Measurements from ENCODE around the gene PFDN2.
"Not testable (repeated sequence)": the region's sequence is repeated elsewhere in the genome, so short reads cannot be mapped to it uniquely, and the experiment has no call there.

PFDN2 gene

DNA sequence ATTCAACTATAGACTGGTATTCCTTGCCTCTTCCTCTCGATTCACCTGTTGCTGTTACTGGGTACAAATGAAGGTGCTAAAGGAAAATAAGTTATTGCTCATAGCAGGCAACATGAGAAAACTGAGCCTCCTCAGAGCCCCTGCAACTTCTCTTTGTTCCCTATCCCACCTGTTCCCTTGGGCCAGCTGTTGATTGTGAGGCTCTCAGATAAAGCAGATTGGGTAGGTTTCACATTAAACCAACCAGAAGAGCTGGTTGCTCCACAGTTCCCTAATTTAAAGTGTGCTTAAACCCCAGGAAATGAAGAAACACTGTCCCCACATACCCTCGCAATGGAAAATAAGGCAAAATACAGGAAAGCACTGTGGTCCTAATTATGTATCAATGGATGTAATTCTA lies 9.8 kb upstream of the PFDN2 start:
- peaks cover 47% of the 10 kb centered on the region for H3K4me1 Mint-ChIP-seq (ENCODE audit: low read depth)

DNA sequence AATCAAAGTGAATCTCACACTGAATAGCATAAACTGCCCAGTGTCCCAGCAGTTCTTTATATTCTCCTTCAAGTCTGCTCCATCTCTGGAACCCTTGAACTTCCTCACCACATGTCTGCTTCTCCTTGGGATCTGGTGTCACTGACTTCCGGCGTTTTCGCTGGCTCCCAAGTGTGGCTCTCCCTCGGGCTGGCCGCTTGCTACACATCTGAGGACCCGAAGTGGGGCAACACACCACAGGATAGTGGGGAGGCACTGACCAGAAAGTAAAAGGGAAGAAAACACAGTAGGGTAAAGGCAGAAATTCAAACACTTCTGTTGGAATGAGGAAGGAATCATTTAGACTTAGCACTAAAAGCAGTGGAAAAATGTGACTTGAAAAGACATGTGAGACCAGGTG lies 5.1 kb upstream of the PFDN2 start:
- peaks cover 77% of the 10 kb centered on the region for H3K36me3 Mint-ChIP-seq (ENCODE audit: low read depth)
- no peaks in the 10 kb centered on the region for H3K9me3 Mint-ChIP-seq
- no peaks in the 10 kb centered on the region for H3K27me3 Mint-ChIP-seq
- H3K4me3 Mint-ChIP-seq, result no peak overlapping the region
- H3K27ac Mint-ChIP-seq, result peak overlapping the region; percentile 18
- H3K4me1 Mint-ChIP-seq (ENCODE audit: low read depth), result peaks cover 48% of the 10 kb centered on the region

More for the DNA sequence above, 9.8 kb upstream of the PFDN2 start:
- no peaks in the 10 kb centered on the region for H3K27me3 Mint-ChIP-seq
- no peaks in the 10 kb centered on the region for H3K9me3 Mint-ChIP-seq
- no peak overlapping the region for H3K27ac Mint-ChIP-seq
- H3K36me3 Mint-ChIP-seq (ENCODE audit: low read depth), result peaks cover 69% of the 10 kb centered on the region
- H3K4me3 Mint-ChIP-seq, result no peak overlapping the region

- H3K27ac Mint-ChIP-seq, result peak overlapping the region; percentile 87
- no peaks in the 10 kb centered on the region for H3K9me3 Mint-ChIP-seq
- H3K36me3 Mint-ChIP-seq (ENCODE audit: low read depth), result peaks cover 71% of the 10 kb centered on the region
Observed at GRCh38 chr1:161121834-161122233, 4.0 kb upstream of the PFDN2 start.

DNA sequence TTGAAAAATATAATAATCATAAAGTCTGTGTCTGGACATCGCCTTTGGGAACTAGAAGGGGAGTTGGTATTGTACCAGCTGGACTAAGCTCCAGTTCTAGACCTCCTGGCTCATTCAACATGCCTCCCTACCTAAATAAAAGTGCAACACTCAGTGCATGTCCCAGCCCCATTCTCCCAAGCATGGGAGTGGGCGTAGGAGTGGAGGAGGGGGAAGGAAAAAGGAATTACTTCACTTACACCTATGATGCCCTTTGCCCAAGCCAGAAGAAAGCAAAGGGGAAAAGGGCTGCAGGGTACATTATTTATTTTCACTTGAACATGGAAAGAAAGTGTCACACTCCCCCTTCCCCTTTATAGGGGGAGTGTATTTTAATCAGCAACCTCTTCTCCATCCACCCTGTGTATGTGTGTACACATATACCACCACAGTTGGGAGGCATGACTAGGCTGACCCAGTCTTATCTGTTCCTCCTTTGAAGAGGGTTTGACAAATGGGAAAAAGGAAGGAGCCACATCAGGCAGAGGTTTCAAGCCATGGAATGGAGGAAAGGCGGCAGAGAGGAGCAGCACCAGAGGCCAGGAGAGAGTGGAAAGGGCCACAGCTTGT lies 3.3 kb upstream of the PFDN2 start:
- H3K27ac Mint-ChIP-seq, result peak overlapping the region; percentile 87
- H3K9me3 Mint-ChIP-seq, result no peaks in the 10 kb centered on the region
- H3K4me1 Mint-ChIP-seq (ENCODE audit: low read depth), result peaks cover 54% of the 10 kb centered on the region

More at GRCh38 chr1:161121834-161122233, 4.0 kb upstream of the PFDN2 start:
- peaks cover 51% of the 10 kb centered on the region for H3K4me1 Mint-ChIP-seq (ENCODE audit: low read depth)
- no peaks in the 10 kb centered on the region for H3K27me3 Mint-ChIP-seq
- H3K4me3 Mint-ChIP-seq, result no peak overlapping the region

DNA sequence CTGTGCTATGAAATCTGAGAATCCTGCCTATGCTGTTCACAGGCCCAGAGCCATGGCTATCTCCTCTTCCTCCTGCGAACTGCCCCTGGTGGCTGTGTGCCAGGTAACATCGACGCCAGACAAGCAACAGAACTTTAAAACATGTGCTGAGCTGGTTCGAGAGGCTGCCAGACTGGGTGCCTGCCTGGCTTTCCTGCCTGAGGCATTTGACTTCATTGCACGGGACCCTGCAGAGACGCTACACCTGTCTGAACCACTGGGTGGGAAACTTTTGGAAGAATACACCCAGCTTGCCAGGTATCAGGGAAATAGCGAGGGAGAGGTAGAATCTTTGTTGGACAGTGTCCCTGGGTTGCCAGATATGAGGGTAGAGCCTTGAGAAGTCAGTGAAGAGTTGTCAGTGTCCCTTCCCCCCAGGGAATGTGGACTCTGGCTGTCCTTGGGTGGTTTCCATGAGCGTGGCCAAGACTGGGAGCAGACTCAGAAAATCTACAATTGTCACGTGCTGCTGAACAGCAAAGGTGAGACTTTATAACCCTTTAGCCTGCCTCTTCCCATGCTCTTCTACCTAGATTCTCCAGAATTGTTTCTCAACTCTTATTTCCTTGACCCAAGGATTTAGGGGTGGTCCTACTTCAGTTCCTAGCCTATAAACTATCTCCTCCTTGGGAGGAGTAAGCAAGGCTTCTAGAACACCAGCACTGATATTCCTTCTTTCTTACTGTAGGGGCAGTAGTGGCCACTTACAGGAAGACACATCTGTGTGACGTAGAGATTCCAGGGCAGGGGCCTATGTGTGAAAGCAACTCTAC lies 1.5 kb upstream of the PFDN2 start:
- Mint-ChIP-seq H3K4me3 (peak overlapping the region; percentile 97), H3K36me3 (ENCODE audit: low read depth) (peaks cover 63% of the 10 kb centered on the region), H3K27ac (peak overlapping the region; percentile 95), H3K9me3 (no peaks in the 10 kb centered on the region), H3K27me3 (no peaks in the 10 kb centered on the region), H3K4me1 (ENCODE audit: low read depth) (peaks cover 73% of the 10 kb centered on the region)

More for the DNA sequence above, 3.3 kb upstream of the PFDN2 start:
- Mint-ChIP-seq H3K27me3 (no peaks in the 10 kb centered on the region), H3K4me3 (peak overlapping the region; percentile 38), H3K36me3 (ENCODE audit: low read depth) (peaks cover 65% of the 10 kb centered on the region)

GRCh38 chr1:161115961-161116360 lies 1.9 kb downstream of the PFDN2 start:
- peaks cover 91% of the 10 kb centered on the region for H3K4me1 Mint-ChIP-seq (ENCODE audit: low read depth)
- peak overlapping the region; percentile 97 for H3K4me3 Mint-ChIP-seq
- not testable (repeated sequence) for H3K9me3 Mint-ChIP-seq, H3K27me3 Mint-ChIP-seq
- H3K27ac Mint-ChIP-seq, result peak overlapping the region; percentile 73
- H3K36me3 Mint-ChIP-seq (ENCODE audit: low read depth), result peaks cover 56% of the 10 kb centered on the region

DNA sequence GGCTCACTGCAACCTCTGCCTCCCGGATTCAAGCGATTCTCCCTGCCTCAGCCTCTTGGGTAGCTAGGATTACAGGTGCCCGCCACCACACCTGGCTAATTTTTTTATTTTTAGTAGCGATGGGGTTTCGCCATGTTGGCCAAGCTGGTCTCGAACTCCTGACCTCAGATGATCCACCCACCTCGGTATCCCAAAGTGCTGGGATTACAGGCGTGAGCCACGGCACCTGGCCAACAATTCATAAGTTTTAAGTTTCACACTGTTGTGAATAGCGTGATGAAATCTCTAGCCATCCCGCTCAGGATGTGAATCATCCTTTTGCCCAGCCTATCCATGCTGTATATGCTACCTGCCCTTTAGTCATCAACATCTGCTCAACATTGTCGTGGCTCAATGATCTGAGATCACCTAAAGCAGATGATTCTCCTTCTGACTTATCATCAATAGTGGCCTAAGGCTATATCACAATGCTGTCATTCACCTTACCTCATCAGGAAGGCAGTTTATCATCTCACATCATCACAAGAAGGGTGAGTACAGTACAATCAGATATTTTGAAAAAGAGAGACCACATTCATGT lies 2.6 kb downstream of the PFDN2 start:
- peaks cover 52% of the 10 kb centered on the region for H3K36me3 Mint-ChIP-seq (ENCODE audit: low read depth)
- peak overlapping the region; percentile 73 for H3K27ac Mint-ChIP-seq
- H3K4me1 Mint-ChIP-seq (ENCODE audit: low read depth), result peaks cover 85% of the 10 kb centered on the region
- H3K27me3 Mint-ChIP-seq, result no peaks in the 10 kb centered on the region
- no peaks in the 10 kb centered on the region for H3K9me3 Mint-ChIP-seq
- peak overlapping the region; percentile 97 for H3K4me3 Mint-ChIP-seq

GRCh38 chr1:161114556-161114955 lies 3.3 kb downstream of the PFDN2 start:
- peaks cover 45% of the 10 kb centered on the region for H3K36me3 Mint-ChIP-seq (ENCODE audit: low read depth)
- peak overlapping the region; percentile 52 for H3K4me3 Mint-ChIP-seq
- peaks cover 78% of the 10 kb centered on the region for H3K4me1 Mint-ChIP-seq (ENCODE audit: low read depth)
- H3K27me3 Mint-ChIP-seq, result no peaks in the 10 kb centered on the region
- peak overlapping the region; percentile 78 for H3K27ac Mint-ChIP-seq
- H3K9me3 Mint-ChIP-seq, result no peaks in the 10 kb centered on the region

DNA sequence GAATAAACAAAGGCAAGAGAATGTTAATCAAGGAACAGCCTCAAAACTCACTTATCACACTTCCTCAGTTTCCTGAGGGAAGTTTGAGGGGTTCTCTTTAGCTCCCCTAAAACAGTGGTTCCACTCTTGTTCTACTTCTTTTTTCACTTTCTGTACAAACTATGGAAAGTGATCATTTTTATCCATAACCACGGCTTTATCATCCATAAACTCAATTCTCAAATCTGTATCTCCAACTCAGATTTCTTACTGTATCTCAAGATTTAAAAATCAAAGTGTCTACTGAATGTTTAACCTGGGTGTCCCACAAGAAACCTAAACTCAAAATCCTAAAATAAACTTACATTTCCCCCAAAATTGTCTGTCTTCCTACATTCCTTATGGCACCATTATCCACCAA lies 3.9 kb downstream of the PFDN2 start:
- H3K27ac Mint-ChIP-seq, result peak overlapping the region; percentile 78
- no peaks in the 10 kb centered on the region for H3K9me3 Mint-ChIP-seq
- peaks cover 74% of the 10 kb centered on the region for H3K4me1 Mint-ChIP-seq (ENCODE audit: low read depth)
- H3K36me3 Mint-ChIP-seq (ENCODE audit: low read depth), result peaks cover 48% of the 10 kb centered on the region
- H3K4me3 Mint-ChIP-seq, result peak overlapping the region; percentile 52
- H3K27me3 Mint-ChIP-seq, result no peaks in the 10 kb centered on the region

DNA sequence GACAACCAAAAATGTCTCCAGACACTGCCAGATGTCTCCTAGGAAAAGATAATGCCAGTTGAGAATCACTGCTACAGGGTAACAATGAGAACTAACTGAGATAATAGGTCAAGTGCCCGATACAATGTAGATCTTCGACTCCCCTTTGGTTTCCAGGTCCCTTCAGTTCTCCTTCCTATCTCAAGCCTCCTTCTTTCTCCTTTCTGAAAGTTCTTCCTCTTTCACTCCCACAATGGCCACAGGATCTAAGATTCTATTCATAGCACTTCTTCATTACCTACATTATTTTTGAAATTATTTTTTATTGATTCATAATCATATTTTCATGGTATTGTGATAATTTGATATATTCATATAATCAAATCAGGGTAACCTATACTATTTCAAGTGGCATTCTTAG lies 6.3 kb downstream of the PFDN2 start:
- no peaks in the 10 kb centered on the region for H3K9me3 Mint-ChIP-seq
- H3K4me1 Mint-ChIP-seq (ENCODE audit: low read depth), result peaks cover 60% of the 10 kb centered on the region
- no peak overlapping the region for H3K27ac Mint-ChIP-seq
- H3K4me3 Mint-ChIP-seq, result no peak overlapping the region
- no peaks in the 10 kb centered on the region for H3K27me3 Mint-ChIP-seq
- H3K36me3 Mint-ChIP-seq (ENCODE audit: low read depth), result peaks cover 55% of the 10 kb centered on the region

GRCh38 chr1:161111117-161111516 lies 6.7 kb downstream of the PFDN2 start:
- Mint-ChIP-seq H3K27ac (no peak overlapping the region), H3K9me3 (no peaks in the 10 kb centered on the region)

GRCh38 chr1:161106431-161106830 lies 11.4 kb downstream of the PFDN2 start:
- H3K4me1 Mint-ChIP-seq (ENCODE audit: low read depth), result peaks cover 34% of the 10 kb centered on the region
- no peaks in the 10 kb centered on the region for H3K27me3 Mint-ChIP-seq
- H3K9me3 Mint-ChIP-seq, result no peaks in the 10 kb centered on the region
- no peak overlapping the region for H3K4me3 Mint-ChIP-seq
- peak overlapping the region; percentile 16 for H3K27ac Mint-ChIP-seq
- peaks cover 47% of the 10 kb centered on the region for H3K36me3 Mint-ChIP-seq (ENCODE audit: low read depth)

More at GRCh38 chr1:161111117-161111516, 6.7 kb downstream of the PFDN2 start:
- peaks cover 60% of the 10 kb centered on the region for H3K4me1 Mint-ChIP-seq (ENCODE audit: low read depth)
- H3K36me3 Mint-ChIP-seq (ENCODE audit: low read depth), result peaks cover 59% of the 10 kb centered on the region
- no peak overlapping the region for H3K4me3 Mint-ChIP-seq
- H3K27me3 Mint-ChIP-seq, result no peaks in the 10 kb centered on the region

DNA sequence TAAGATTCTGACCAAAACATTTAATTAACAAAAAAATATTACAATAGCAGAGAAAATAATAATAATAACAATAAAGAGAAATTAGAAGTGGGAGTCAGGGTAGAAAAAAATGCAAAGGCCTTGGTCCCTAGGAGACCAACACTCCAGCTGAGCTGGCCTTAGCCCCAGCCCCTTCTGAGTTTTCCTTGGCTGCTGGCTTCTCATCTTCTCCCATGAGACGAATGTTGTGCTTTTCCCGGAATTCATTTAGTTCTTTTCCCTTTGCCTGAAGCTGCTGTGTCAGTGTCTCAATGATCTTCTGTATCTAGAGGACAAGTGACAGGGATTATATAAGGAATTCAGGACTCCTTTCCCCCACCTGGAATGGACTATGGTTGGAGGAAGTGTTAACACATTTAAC lies 17.3 kb downstream of the PFDN2 start:
- Mint-ChIP-seq H3K36me3 (ENCODE audit: low read depth) (peaks cover 32% of the 10 kb centered on the region), H3K9me3 (no peaks in the 10 kb centered on the region), H3K27ac (no peak overlapping the region), H3K4me1 (ENCODE audit: low read depth) (peaks cover 64% of the 10 kb centered on the region), H3K4me3 (no peak overlapping the region), H3K27me3 (no peaks in the 10 kb centered on the region)

DNA sequence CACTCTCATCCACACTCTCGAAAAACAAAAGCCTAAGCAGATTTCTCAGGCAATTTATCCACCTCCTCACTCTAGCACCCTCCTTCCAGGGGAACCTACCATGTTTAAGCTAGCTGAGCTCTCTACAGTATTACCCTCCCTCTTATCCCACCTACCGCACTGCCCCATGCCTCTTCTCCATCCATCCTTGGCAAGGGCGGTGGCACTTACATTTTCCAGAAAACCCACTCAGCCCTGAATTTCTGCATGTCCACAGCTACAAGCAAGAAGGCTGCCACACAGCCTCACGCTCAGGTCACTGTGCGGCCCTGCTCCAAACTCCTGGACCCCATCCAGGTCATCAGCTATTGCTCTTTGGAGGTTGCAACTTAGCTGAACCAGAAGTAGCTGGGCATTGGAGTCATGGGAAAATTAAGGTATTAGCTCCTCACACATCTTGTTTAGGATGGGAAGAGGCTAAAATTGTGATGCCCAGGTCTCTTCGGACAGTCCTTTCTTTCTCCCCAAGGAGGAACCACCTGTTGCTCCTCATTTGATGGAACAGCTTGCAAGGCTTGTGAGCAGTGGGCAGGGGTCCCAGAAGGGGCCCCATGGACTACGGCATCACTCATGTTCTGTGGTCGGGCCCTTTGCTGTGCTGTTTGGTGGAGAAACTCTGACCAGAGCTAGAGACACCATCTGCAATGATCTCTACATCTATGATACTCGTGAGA lies 18.6 kb downstream of the PFDN2 start:
- no peak overlapping the region for H3K27ac Mint-ChIP-seq
- H3K36me3 Mint-ChIP-seq (ENCODE audit: low read depth), result peaks cover 27% of the 10 kb centered on the region
- H3K27me3 Mint-ChIP-seq, result no peaks in the 10 kb centered on the region
- H3K4me1 Mint-ChIP-seq (ENCODE audit: low read depth), result peaks cover 56% of the 10 kb centered on the region
- peak overlapping the region; percentile 81 for H3K4me3 Mint-ChIP-seq
- H3K9me3 Mint-ChIP-seq, result no peaks in the 10 kb centered on the region

Data from stimulated activated naive CD8-positive, alpha-beta T cell treated with anti-CD3 and anti-CD28 coated beads, Interleukin-15, Interleukin-2, amounts not matched to agents 100 ng/mL and 50 ng/mL, for 24 hours (primary cell).